Measurements from ENCODE around the gene DOCK3. TPM values are rescaled to one million over a fixed set of nuclear protein-coding genes. Genes with fewer than 3 reads are reported as not detected.

DOCK3 gene
- total and polyA plus RNA-seq, 10 of the 15 experiments (the other 5 are each of a cell fraction or from before 2014, with no cell fraction given), result 0.02 to 0.52 (median 0.04) TPM; not detected in 5

Small RNA genes within 50 kb of the gene (microRNA-seq; reads per million reads assigned to microRNA genes)
- gene MIR4787, result 1.1 reads per million

Small RNA genes within 50 kb of the gene (small RNA-seq; reads per million reads assigned to genes)
- gene MIR4787 (not detected), gene PPIAP69 (not detected)

Other genes with a start within 250 kb of the DOCK3 start
- gene CACNA2D2, start 171.3 kb upstream of the DOCK3 start, total RNA-seq (2014; rRNA removed), result not detected in 2 replicates
- not detected in 2 replicates for gene CACNA2D2, start 171.3 kb upstream of the DOCK3 start, total RNA-seq (2014; rRNA removed; fragmentation: Illumina TruSeq; extraction: Trizol)
- 0.03 and 0.11 TPM in 2 replicates for gene CACNA2D2, start 171.3 kb upstream of the DOCK3 start, total RNA-seq (2021)
- gene CACNA2D2, start 171.3 kb upstream of the DOCK3 start, polyA plus RNA-seq (2011; rRNA removed), result not detected in 2 replicates
- gene CACNA2D2, start 171.3 kb upstream of the DOCK3 start, polyA plus RNA-seq (2014; fragmentation: Illumina TruSeq; extraction: Trizol), result 0.07 TPM in 1 of 2 replicates, not detected in the other
- not detected for gene CACNA2D2, start 171.3 kb upstream of the DOCK3 start, polyA plus RNA-seq (2014; fragmentation: Nextera tagmentation; extraction: Ambion mirVana)
- gene CACNA2D2, start 171.3 kb upstream of the DOCK3 start, polyA plus RNA-seq (2014; rRNA removed), result not detected in 2 replicates
- gene CACNA2D2, start 171.3 kb upstream of the DOCK3 start, polyA plus RNA-seq (2016; fragmentation: Nextera tagmentation; extraction: Ambion mirVana), result not detected
- gene C3orf18, start 107.2 kb upstream of the DOCK3 start, total RNA-seq (2014; rRNA removed), result 0.45 and 0.87 TPM in 2 replicates
- 0.64 and 0.76 TPM in 2 replicates for gene C3orf18, start 107.2 kb upstream of the DOCK3 start, total RNA-seq (2014; rRNA removed; fragmentation: Illumina TruSeq; extraction: Trizol)
- 0.61 and 1.3 TPM in 2 replicates for gene C3orf18, start 107.2 kb upstream of the DOCK3 start, total RNA-seq (2021)
- 2.3 and 3.2 TPM in 2 replicates for gene C3orf18, start 107.2 kb upstream of the DOCK3 start, polyA plus RNA-seq (2011; rRNA removed)
- 0.48 and 1.0 TPM in 2 replicates for gene C3orf18, start 107.2 kb upstream of the DOCK3 start, polyA plus RNA-seq (2014; fragmentation: Illumina TruSeq; extraction: Trizol)
- under 1 TPM; 0.06 to 0.22 TPM for gene C3orf18, start 107.2 kb upstream of the DOCK3 start, polyA plus RNA-seq (2014; fragmentation: Nextera tagmentation; extraction: Ambion mirVana)
- gene C3orf18, start 107.2 kb upstream of the DOCK3 start, polyA plus RNA-seq (2014; rRNA removed), result 0.77 and 1.7 TPM in 2 replicates
- under 1 TPM; 0.44 to 0.56 TPM for gene C3orf18, start 107.2 kb upstream of the DOCK3 start, polyA plus RNA-seq (2016; fragmentation: Nextera tagmentation; extraction: Ambion mirVana)
- 10.4 and 11.3 TPM in 2 replicates for gene HEMK1, start 105.4 kb upstream of the DOCK3 start, total RNA-seq (2014; rRNA removed)
- 9.5 and 10.5 TPM in 2 replicates for gene HEMK1, start 105.4 kb upstream of the DOCK3 start, total RNA-seq (2014; rRNA removed; fragmentation: Illumina TruSeq; extraction: Trizol)
- gene HEMK1, start 105.4 kb upstream of the DOCK3 start, total RNA-seq (2021), result 14.4 and 16.4 TPM in 2 replicates
- 8.7 and 13.5 TPM in 2 replicates for gene HEMK1, start 105.4 kb upstream of the DOCK3 start, polyA plus RNA-seq (2011; rRNA removed)
- 4.9 and 9.9 TPM in 2 replicates for gene HEMK1, start 105.4 kb upstream of the DOCK3 start, polyA plus RNA-seq (2014; fragmentation: Illumina TruSeq; extraction: Trizol)
- gene HEMK1, start 105.4 kb upstream of the DOCK3 start, polyA plus RNA-seq (2014; fragmentation: Nextera tagmentation; extraction: Ambion mirVana), result 10 to 100 TPM in 1 of 2 experiments, 1 to 10 TPM in 1; 2.8 to 10.5 TPM
- 15.1 and 15.8 TPM in 2 replicates for gene HEMK1, start 105.4 kb upstream of the DOCK3 start, polyA plus RNA-seq (2014; rRNA removed)
- gene HEMK1, start 105.4 kb upstream of the DOCK3 start, polyA plus RNA-seq (2016; fragmentation: Nextera tagmentation; extraction: Ambion mirVana), result 10 to 100 TPM; 17.8 to 19.0 TPM
- 2.3 and 2.5 TPM in 2 replicates for gene CISH, start 63.2 kb upstream of the DOCK3 start, total RNA-seq (2014; rRNA removed)
- 0.94 and 1.0 TPM in 2 replicates for gene CISH, start 63.2 kb upstream of the DOCK3 start, total RNA-seq (2014; rRNA removed; fragmentation: Illumina TruSeq; extraction: Trizol)
- gene CISH, start 63.2 kb upstream of the DOCK3 start, total RNA-seq (2021), result 4.4 and 5.1 TPM in 2 replicates
- gene CISH, start 63.2 kb upstream of the DOCK3 start, polyA plus RNA-seq (2011; rRNA removed), result 0.20 and 0.41 TPM in 2 replicates
- 1.4 and 2.7 TPM in 2 replicates for gene CISH, start 63.2 kb upstream of the DOCK3 start, polyA plus RNA-seq (2014; fragmentation: Illumina TruSeq; extraction: Trizol)
- gene CISH, start 63.2 kb upstream of the DOCK3 start, polyA plus RNA-seq (2014; fragmentation: Nextera tagmentation; extraction: Ambion mirVana), result under 1 TPM; 0.21 to 0.57 TPM
- 3.2 and 3.7 TPM in 2 replicates for gene CISH, start 63.2 kb upstream of the DOCK3 start, polyA plus RNA-seq (2014; rRNA removed)
- gene CISH, start 63.2 kb upstream of the DOCK3 start, polyA plus RNA-seq (2016; fragmentation: Nextera tagmentation; extraction: Ambion mirVana), result 1 to 10 TPM; 1.1 to 2.5 TPM
- 42.6 and 49.2 TPM in 2 replicates for gene MAPKAPK3, start 57.8 kb upstream of the DOCK3 start, total RNA-seq (2014; rRNA removed)
- gene MAPKAPK3, start 57.8 kb upstream of the DOCK3 start, total RNA-seq (2014; rRNA removed; fragmentation: Illumina TruSeq; extraction: Trizol), result 25.4 and 27.2 TPM in 2 replicates
- 39.9 and 42.0 TPM in 2 replicates for gene MAPKAPK3, start 57.8 kb upstream of the DOCK3 start, total RNA-seq (2021)
- 33.5 and 66.0 TPM in 2 replicates for gene MAPKAPK3, start 57.8 kb upstream of the DOCK3 start, polyA plus RNA-seq (2011; rRNA removed)
- 39.9 and 46.7 TPM in 2 replicates for gene MAPKAPK3, start 57.8 kb upstream of the DOCK3 start, polyA plus RNA-seq (2014; fragmentation: Illumina TruSeq; extraction: Trizol)
- 1 to 10 TPM; 7.9 to 8.7 TPM for gene MAPKAPK3, start 57.8 kb upstream of the DOCK3 start, polyA plus RNA-seq (2014; fragmentation: Nextera tagmentation; extraction: Ambion mirVana)
- gene MAPKAPK3, start 57.8 kb upstream of the DOCK3 start, polyA plus RNA-seq (2014; rRNA removed), result 43.9 and 45.3 TPM in 2 replicates
- 10 to 100 TPM; 32.4 to 38.0 TPM for gene MAPKAPK3, start 57.8 kb upstream of the DOCK3 start, polyA plus RNA-seq (2016; fragmentation: Nextera tagmentation; extraction: Ambion mirVana)